Loucy (cell line): ENCODE results near the gene TMEM258.

Experiments
- EZH2phosphoT487 ChIP-seq: fragments of 200-600 bp; IDR thresholded peaks from 2 replicates; pipeline ENCODE4 v1.6.1; 2018; ENCODE audit warnings: antibody characterized with exemption, mild to moderate bottlenecking, moderate library complexity, borderline replicate concordance
- TF ChIP-seq, protein P1 (sequence below): fragments of 200-600 bp; sonication (generic); conservative IDR thresholded peaks from 2 replicates; pipeline ENCODE4 v1.5.1; 2014; ENCODE audit warnings: mild to moderate bottlenecking, antibody characterized with exemption, low read length

- TF ChIP-seq, protein P1, sequence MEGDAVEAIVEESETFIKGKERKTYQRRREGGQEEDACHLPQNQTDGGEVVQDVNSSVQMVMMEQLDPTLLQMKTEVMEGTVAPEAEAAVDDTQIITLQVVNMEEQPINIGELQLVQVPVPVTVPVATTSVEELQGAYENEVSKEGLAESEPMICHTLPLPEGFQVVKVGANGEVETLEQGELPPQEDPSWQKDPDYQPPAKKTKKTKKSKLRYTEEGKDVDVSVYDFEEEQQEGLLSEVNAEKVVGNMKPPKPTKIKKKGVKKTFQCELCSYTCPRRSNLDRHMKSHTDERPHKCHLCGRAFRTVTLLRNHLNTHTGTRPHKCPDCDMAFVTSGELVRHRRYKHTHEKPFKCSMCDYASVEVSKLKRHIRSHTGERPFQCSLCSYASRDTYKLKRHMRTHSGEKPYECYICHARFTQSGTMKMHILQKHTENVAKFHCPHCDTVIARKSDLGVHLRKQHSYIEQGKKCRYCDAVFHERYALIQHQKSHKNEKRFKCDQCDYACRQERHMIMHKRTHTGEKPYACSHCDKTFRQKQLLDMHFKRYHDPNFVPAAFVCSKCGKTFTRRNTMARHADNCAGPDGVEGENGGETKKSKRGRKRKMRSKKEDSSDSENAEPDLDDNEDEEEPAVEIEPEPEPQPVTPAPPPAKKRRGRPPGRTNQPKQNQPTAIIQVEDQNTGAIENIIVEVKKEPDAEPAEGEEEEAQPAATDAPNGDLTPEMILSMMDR, result no peak
- no peak for TF ChIP-seq EZH2phosphoT487
Observed at GRCh38 chr11:61780581-61781162, 11.7 kb downstream of the TMEM258 start.
